A549 treated with AZD2906 at 1 μM for 4 hours (cell line): ENCODE results near the gene MIS18BP1. TPM values are rescaled to one million over a fixed set of nuclear protein-coding genes. Genes with fewer than 3 reads are reported as not detected.

ENCODE experiments used
- total RNA-seq: library from RNA; stranded (reverse); fragments of 200-300 nt; extraction: Qiagen RNA extraction; gene quantifications from 5 replicates; pipeline ENCODE4 v1.2.3, GENCODE V29; 2022

Gene MIS18BP1
- total RNA-seq = 18.2 to 30.4 TPM (median 20.1 TPM) in 5 replicates

GRCh38 chr14:45253070-45253753, at the start of gene MIS18BP1:
TSS of gene MIS18BP1 (minus strand) at chr14:45253202. CDS start at chr14:45247286, 5,916 bp downstream.

Other genes with a start within 250 kb of the MIS18BP1 start
- 15.0 to 21.9 TPM (median 18.8 TPM) in 5 replicates for gene PRPF39, start 169.1 kb downstream of the MIS18BP1 start, total RNA-seq
- 105 to 125 TPM (median 109 TPM) in 5 replicates for gene FKBP3, start 118.7 kb downstream of the MIS18BP1 start, total RNA-seq
- 4.0 to 5.3 TPM (median 5.0 TPM) in 5 replicates for gene FANCM, start 117.3 kb downstream of the MIS18BP1 start, total RNA-seq